SW 1271 (cell line): Measurements from ENCODE around the gene PLEKHG7.

Experiments
- DNase-seq, 2 experiments: peaks; one replicate each; lab custom pipeline; 2025; lab: John Stamatoyannopoulos, UW

PLEKHG7 gene

GRCh38 chr12:92803903-92804302 is 101.1 kb downstream of the PLEKHG7 start:
- no peak for DNase-seq

GRCh38 chr12:92810370-92810769 is 107.6 kb downstream of the PLEKHG7 start:
- no peak for DNase-seq

GRCh38 chr12:92814584-92814983 is 111.8 kb downstream of the PLEKHG7 start:
- no peak for DNase-seq

- DNase-seq: no peak
Measured at GRCh38 chr12:92821142-92821541, 118.4 kb downstream of the PLEKHG7 start.
